GM18505 (cell line): ENCODE data around the gene COPG2.

Source experiments
- ATAC-seq: cut with Tn5 transposase; IDR thresholded peaks from one replicate; pipeline ENCODE4 v1.9.1; 2021; ENCODE audit not compliant: unreplicated experiment
- POLR2A ChIP-seq: IDR thresholded peaks from 4 replicates; pipeline ENCODE4 v1.6.1; 2011; ENCODE audit warnings: borderline replicate concordance; ENCODE audit not compliant: insufficient read depth, insufficient read length; ENCODE audit errors: extremely low read depth

COPG2 gene

GRCh38 chr7:130490311-130490791, 178.2 kb downstream of the COPG2 start:
- no peak for TF ChIP-seq POLR2A
- ATAC-seq: no peak

- ATAC-seq: no peak
- TF ChIP-seq POLR2A: no peak
These were observed 179.2 kb downstream of the COPG2 start for GRCh38 chr7:130489140-130489983.

GRCh38 chr7:130488392-130489139, 180.0 kb downstream of the COPG2 start:
- TF ChIP-seq POLR2A: no peak
- no peak for ATAC-seq

GRCh38 chr7:130486954-130487436, 181.6 kb downstream of the COPG2 start:
- TF ChIP-seq POLR2A: no peak
- ATAC-seq: no peak

GRCh38 chr7:130486114-130486953, 182.2 kb downstream of the COPG2 start:
- peak; percentile 11 for TF ChIP-seq POLR2A
- no peak for ATAC-seq

GRCh38 chr7:130485734-130486113, 182.8 kb downstream of the COPG2 start:
- no peak for TF ChIP-seq POLR2A
- ATAC-seq: no peak

- no peak for ATAC-seq
- no peak for TF ChIP-seq POLR2A
These were observed 185.5 kb downstream of the COPG2 start for GRCh38 chr7:130483031-130483430.

- TF ChIP-seq POLR2A: no peak
- ATAC-seq: no peak
These were observed 186.7 kb downstream of the COPG2 start for GRCh38 chr7:130481898-130482297.

- ATAC-seq: no peak
- no peak for TF ChIP-seq POLR2A
These were observed 188.7 kb downstream of the COPG2 start for GRCh38 chr7:130479716-130480400.

- TF ChIP-seq POLR2A: no peak
- no peak for ATAC-seq
These were observed 189.6 kb downstream of the COPG2 start for GRCh38 chr7:130478991-130479390.

GRCh38 chr7:130476297-130477150, 192.0 kb downstream of the COPG2 start:
- peak; percentile 70 for ATAC-seq
- TF ChIP-seq POLR2A: no peak

- ATAC-seq: no peak
- no peak for TF ChIP-seq POLR2A
These were observed 192.8 kb downstream of the COPG2 start for GRCh38 chr7:130475776-130476175.

- no peak for TF ChIP-seq POLR2A
- no peak for ATAC-seq
These were observed 194.7 kb downstream of the COPG2 start for GRCh38 chr7:130473876-130474275.
